Activated naive CD8-positive, alpha-beta T cell treated with anti-CD3 and anti-CD28 coated beads for 36 hours (primary cell): ENCODE measurements around the gene KAT2A. TPM values are rescaled to one million over a fixed set of nuclear protein-coding genes. Genes with fewer than 3 reads are reported as not detected.
"Not testable (repeated sequence)": the region's sequence is repeated elsewhere in the genome, so short reads cannot be mapped to it uniquely, and the experiment has no call there.

ENCODE experiments used
- DNase-seq: peaks from one replicate; pipeline ENCODE4 v3.0.0; 2021
- H3K27ac Mint-ChIP-seq: one replicate; pipeline ENCODE4 v1.8.0; 2022; ENCODE audit warnings: mild to moderate bottlenecking, moderate library complexity, mixed read lengths
- H3K27me3 Mint-ChIP-seq: one replicate; pipeline ENCODE4 v1.8.0; 2022; ENCODE audit warnings: mild to moderate bottlenecking, mixed read lengths
- H3K36me3 Mint-ChIP-seq: one replicate; pipeline ENCODE4 v1.8.0; 2021; ENCODE audit warnings: mild to moderate bottlenecking, mixed read lengths
- H3K4me1 Mint-ChIP-seq: one replicate; pipeline ENCODE4 v1.8.0; 2021; ENCODE audit warnings: mixed read lengths
- H3K4me3 Mint-ChIP-seq: one replicate; pipeline ENCODE4 v1.8.0; 2022; ENCODE audit warnings: mild to moderate bottlenecking, moderate library complexity, mixed read lengths
- H3K9me3 Mint-ChIP-seq: one replicate; pipeline ENCODE4 v1.8.0; 2022; ENCODE audit warnings: mixed read lengths
- total RNA-seq, 2 experiments: library from RNA; stranded (reverse); gene quantifications; one replicate each; pipeline ENCODE4 v1.2.3, GENCODE V29; 2021

The KAT2A gene
- total RNA-seq, result 10 to 100 TPM; 49.1 to 51.6 TPM

GRCh38 chr17:42120770-42121769 lies at the start of gene KAT2A:
TSS of gene KAT2A (minus strand) at chr17:42121367. CDS start at chr17:42121304, 63 bp downstream.
- peak; percentile 85 for DNase-seq
- Mint-ChIP-seq H3K36me3 (peaks cover 19% of the 10 kb centered on the region), H3K4me3 (peak within 1 kb of the TSS; percentile 74), H3K9me3 (no peaks in the 10 kb centered on the region), H3K27me3 (no peaks in the 10 kb centered on the region), H3K4me1 (peaks cover 28% of the 10 kb centered on the region), H3K27ac (peak within 1 kb of the TSS; percentile 77)

GRCh38 chr17:42169351-42169750 lies 48.2 kb upstream of the KAT2A start:
- no peak overlapping the region for H3K27ac Mint-ChIP-seq
- DNase-seq, result no peak
- no peaks in the 10 kb centered on the region for H3K36me3 Mint-ChIP-seq
- H3K9me3 Mint-ChIP-seq, result no peaks in the 10 kb centered on the region
- no peak overlapping the region for H3K4me3 Mint-ChIP-seq
- no peaks in the 10 kb centered on the region for H3K27me3 Mint-ChIP-seq
- no peaks in the 10 kb centered on the region for H3K4me1 Mint-ChIP-seq

GRCh38 chr17:42167807-42168206 lies 46.6 kb upstream of the KAT2A start:
- Mint-ChIP-seq H3K36me3 (no peaks in the 10 kb centered on the region), H3K9me3 (no peaks in the 10 kb centered on the region), H3K27ac (no peak overlapping the region), H3K4me3 (no peak overlapping the region), H3K4me1 (no peaks in the 10 kb centered on the region), H3K27me3 (no peaks in the 10 kb centered on the region)
- no peak for DNase-seq

- Mint-ChIP-seq H3K36me3 (no peaks in the 10 kb centered on the region), H3K4me3 (no peak overlapping the region), H3K27me3 (no peaks in the 10 kb centered on the region), H3K9me3 (no peaks in the 10 kb centered on the region), H3K27ac (no peak overlapping the region), H3K4me1 (no peaks in the 10 kb centered on the region)
- no peak for DNase-seq
Measured at GRCh38 chr17:42166196-42166763, 45.1 kb upstream of the KAT2A start.

GRCh38 chr17:42165751-42166150 lies 44.6 kb upstream of the KAT2A start:
- H3K36me3 Mint-ChIP-seq, result no peaks in the 10 kb centered on the region
- no peaks in the 10 kb centered on the region for H3K9me3 Mint-ChIP-seq
- H3K4me3 Mint-ChIP-seq, result no peak overlapping the region
- H3K27me3 Mint-ChIP-seq, result no peaks in the 10 kb centered on the region
- no peaks in the 10 kb centered on the region for H3K4me1 Mint-ChIP-seq
- H3K27ac Mint-ChIP-seq, result no peak overlapping the region
- DNase-seq, result no peak

GRCh38 chr17:42163696-42164407 lies 42.7 kb upstream of the KAT2A start:
- Mint-ChIP-seq H3K4me1 (no peaks in the 10 kb centered on the region), H3K27ac (no peak overlapping the region), H3K4me3 (no peak overlapping the region), H3K36me3 (no peaks in the 10 kb centered on the region), H3K9me3 (no peaks in the 10 kb centered on the region), H3K27me3 (no peaks in the 10 kb centered on the region)
- DNase-seq, result no peak

- DNase-seq, result peak; percentile 54
- Mint-ChIP-seq H3K36me3 (no peaks in the 10 kb centered on the region), H3K27me3 (no peaks in the 10 kb centered on the region), H3K27ac (no peak overlapping the region), H3K9me3 (no peaks in the 10 kb centered on the region), H3K4me1 (no peaks in the 10 kb centered on the region), H3K4me3 (no peak overlapping the region)
Measured at GRCh38 chr17:42163113-42163512, 41.9 kb upstream of the KAT2A start.

GRCh38 chr17:42160531-42160910 lies 39.4 kb upstream of the KAT2A start:
- Mint-ChIP-seq H3K36me3 (no peaks in the 10 kb centered on the region), H3K27me3 (no peaks in the 10 kb centered on the region), H3K27ac (no peak overlapping the region), H3K9me3 (no peaks in the 10 kb centered on the region), H3K4me3 (no peak overlapping the region), H3K4me1 (no peaks in the 10 kb centered on the region)
- DNase-seq, result no peak

GRCh38 chr17:42159796-42160530 lies 38.8 kb upstream of the KAT2A start:
- no peaks in the 10 kb centered on the region for H3K9me3 Mint-ChIP-seq
- H3K4me3 Mint-ChIP-seq, result no peak overlapping the region

GRCh38 chr17:42155614-42156045 lies 34.5 kb upstream of the KAT2A start:
- no peak for DNase-seq
- Mint-ChIP-seq H3K27ac (no peak overlapping the region), H3K36me3 (peaks cover 8% of the 10 kb centered on the region), H3K9me3 (no peaks in the 10 kb centered on the region), H3K4me1 (peaks cover 23% of the 10 kb centered on the region), H3K4me3 (peak overlapping the region; percentile 94), H3K27me3 (no peaks in the 10 kb centered on the region)

More at GRCh38 chr17:42159796-42160530, 38.8 kb upstream of the KAT2A start:
- Mint-ChIP-seq H3K27ac (peak overlapping the region; percentile 34), H3K27me3 (no peaks in the 10 kb centered on the region), H3K36me3 (no peaks in the 10 kb centered on the region), H3K4me1 (no peaks in the 10 kb centered on the region)
- no peak for DNase-seq

- peaks cover 8% of the 10 kb centered on the region for H3K36me3 Mint-ChIP-seq
- peak overlapping the region; percentile 81 for H3K27ac Mint-ChIP-seq
- H3K4me1 Mint-ChIP-seq, result peaks cover 24% of the 10 kb centered on the region
- H3K9me3 Mint-ChIP-seq, result no peaks in the 10 kb centered on the region
- DNase-seq, result no peak
- peak overlapping the region; percentile 94 for H3K4me3 Mint-ChIP-seq
- no peaks in the 10 kb centered on the region for H3K27me3 Mint-ChIP-seq
Measured at GRCh38 chr17:42153919-42154742, 33.0 kb upstream of the KAT2A start.

GRCh38 chr17:42146911-42147607 lies 25.9 kb upstream of the KAT2A start:
- Mint-ChIP-seq H3K27me3 (no peaks in the 10 kb centered on the region), H3K4me1 (peaks cover 32% of the 10 kb centered on the region), H3K9me3 (no peaks in the 10 kb centered on the region), H3K4me3 (no peak overlapping the region), H3K36me3 (peaks cover 9% of the 10 kb centered on the region), H3K27ac (peak overlapping the region; percentile 26)
- DNase-seq, result no peak

- H3K36me3 Mint-ChIP-seq, result peaks cover 12% of the 10 kb centered on the region
- H3K4me1 Mint-ChIP-seq, result peaks cover 36% of the 10 kb centered on the region
- H3K9me3 Mint-ChIP-seq, H3K27ac Mint-ChIP-seq, H3K27me3 Mint-ChIP-seq, DNase-seq, H3K4me3 Mint-ChIP-seq: not testable (repeated sequence)
Measured at GRCh38 chr17:42143138-42143537, 22.0 kb upstream of the KAT2A start.
